H9 (cell line): ENCODE data around the gene RBFA. TPM values are rescaled to one million over a fixed set of nuclear protein-coding genes. Genes with fewer than 3 reads are reported as not detected.

ENCODE experiments used
- DNase-seq: peaks from one replicate; pipeline ENCODE4 v3.0.0-alpha.2; 2017
- H2AFZ ChIP-seq: one replicate; pipeline ENCODE4 v1.6.1; 2013; ENCODE audit warnings: mild to moderate bottlenecking, low read length, control low read depth, moderate library complexity
- H2AK5ac ChIP-seq: 2 replicates; pipeline ENCODE4 v1.6.1; 2013; ENCODE audit warnings: low read length, control low read depth, mixed read lengths; ENCODE audit not compliant: insufficient read length
- H2BK120ac ChIP-seq: one replicate; pipeline ENCODE4 v1.6.1; 2013; ENCODE audit warnings: low read depth, mild to moderate bottlenecking, low read length, control low read depth, inconsistent platforms; ENCODE audit not compliant: poor library complexity, severe bottlenecking
- H2BK12ac ChIP-seq: 2 replicates; pipeline ENCODE4 v1.6.1; 2013; ENCODE audit warnings: low read length, control low read depth, mixed read lengths, low read depth; ENCODE audit not compliant: insufficient read length
- H2BK15ac ChIP-seq: 2 replicates; pipeline ENCODE4 v1.6.1; 2013; ENCODE audit warnings: low read depth, low read length, control low read depth
- H2BK20ac ChIP-seq: one replicate; pipeline ENCODE4 v1.6.1; 2013; ENCODE audit warnings: low read depth, mild to moderate bottlenecking, low read length, control low read depth, inconsistent platforms; ENCODE audit not compliant: poor library complexity, severe bottlenecking
- H2BK5ac ChIP-seq: 2 replicates; pipeline ENCODE4 v1.6.1; 2013; ENCODE audit warnings: low read length, control low read depth, mixed read lengths; ENCODE audit not compliant: insufficient read length
- H3K14ac ChIP-seq: 2 replicates; pipeline ENCODE4 v1.6.1; 2013; ENCODE audit warnings: low read length, control low read depth; ENCODE audit not compliant: insufficient read depth
- H3K18ac ChIP-seq: 2 replicates; pipeline ENCODE4 v1.6.1; 2013; ENCODE audit warnings: low read depth, mild to moderate bottlenecking, mixed read lengths, low read length, control low read depth; ENCODE audit not compliant: insufficient read length
- H3K23ac ChIP-seq: 2 replicates; pipeline ENCODE4 v1.6.1; 2013; ENCODE audit warnings: low read length, control low read depth, mixed read lengths, low read depth; ENCODE audit not compliant: insufficient read length
- H3K23me2 ChIP-seq: 2 replicates; pipeline ENCODE4 v1.6.1; 2013; ENCODE audit warnings: low read depth, mild to moderate bottlenecking, mixed read lengths, low read length, control low read depth; ENCODE audit not compliant: insufficient read length, poor library complexity, severe bottlenecking
- H3K27ac ChIP-seq: 2 replicates; pipeline ENCODE4 v1.5.1; 2013; ENCODE audit warnings: low read length, control low read depth, mixed read lengths, low read depth; ENCODE audit not compliant: insufficient read length
- H3K27me3 ChIP-seq: 2 replicates; pipeline ENCODE4 v1.6.1; 2013; ENCODE audit warnings: low read length, control low read depth, inconsistent platforms; ENCODE audit not compliant: insufficient read depth
- H3K4ac ChIP-seq: 2 replicates; pipeline ENCODE4 v1.6.1; 2013; ENCODE audit warnings: low read depth, mild to moderate bottlenecking, control low read depth, inconsistent platforms, low read length, moderate library complexity
- H3K4me1 ChIP-seq: 2 replicates; pipeline ENCODE4 v1.6.1; 2013; ENCODE audit warnings: low read length, control low read depth, inconsistent platforms; ENCODE audit not compliant: insufficient read depth
- H3K4me2 ChIP-seq: 2 replicates; pipeline ENCODE4 v1.6.1; 2013; ENCODE audit warnings: low read length, control low read depth, mixed read lengths; ENCODE audit not compliant: insufficient read length, insufficient read depth
- H3K56ac ChIP-seq: 2 replicates; pipeline ENCODE4 v1.6.1; 2013; ENCODE audit warnings: low read depth, mild to moderate bottlenecking, mixed read lengths, low read length, control low read depth; ENCODE audit not compliant: insufficient read length
- H3K79me1 ChIP-seq: 2 replicates; pipeline ENCODE4 v1.6.1; 2013; ENCODE audit warnings: low read depth, mild to moderate bottlenecking, moderate library complexity, low read length, control low read depth, inconsistent platforms; ENCODE audit not compliant: insufficient read depth, poor library complexity, severe bottlenecking
- H3K79me2 ChIP-seq: 2 replicates; pipeline ENCODE4 v1.6.1; 2013; ENCODE audit warnings: low read length, control low read depth, inconsistent platforms; ENCODE audit not compliant: insufficient read depth
- H3K9ac ChIP-seq: 2 replicates; pipeline ENCODE4 v1.6.1; 2013; ENCODE audit warnings: low read length, control low read depth, mixed read lengths; ENCODE audit not compliant: insufficient read length; ENCODE audit errors: extremely low read depth
- H3K9me3 ChIP-seq: one replicate; pipeline ENCODE4 v1.6.1; 2013; ENCODE audit warnings: low read depth, low read length, inconsistent platforms; ENCODE audit not compliant: control insufficient read depth
- H3T11ph ChIP-seq: one replicate; pipeline ENCODE4 v1.6.1; 2013; ENCODE audit warnings: mild to moderate bottlenecking, low read length, control low read depth, inconsistent platforms
- H4K20me1 ChIP-seq: one replicate; pipeline ENCODE4 v1.6.1; 2013; ENCODE audit not compliant: control insufficient read depth, insufficient read length, insufficient read depth
- H4K5ac ChIP-seq: 2 replicates; pipeline ENCODE4 v1.6.1; 2013; ENCODE audit warnings: low read depth, mild to moderate bottlenecking, mixed read lengths, low read length, control low read depth; ENCODE audit not compliant: insufficient read length
- H4K8ac ChIP-seq: replicated peaks from 2 replicates; pipeline ENCODE4 v1.6.1; 2013; ENCODE audit warnings: low read length, control low read depth, mixed read lengths, low read depth; ENCODE audit not compliant: insufficient read length
- H4K91ac ChIP-seq: 2 replicates; pipeline ENCODE4 v1.6.1; 2013; ENCODE audit warnings: low read depth, mild to moderate bottlenecking, moderate library complexity, mixed read lengths, low read length, control low read depth; ENCODE audit not compliant: insufficient read length
- H3K27ac Mint-ChIP-seq, 3 experiments: 2 replicates in 2 of 3; 3 replicates in 1 of 3; pipeline ENCODE4 v1.8.0; 2020 to 2021; ENCODE audit warnings: mixed read lengths in 3 of 3, mild to moderate bottlenecking in 1 of 3, moderate library complexity in 1 of 3
- H3K27me3 Mint-ChIP-seq: 2 replicates; pipeline ENCODE4 v1.8.0; 2021; ENCODE audit warnings: low read depth, mild to moderate bottlenecking, moderate library complexity, mixed read lengths
- H3K36me3 Mint-ChIP-seq, 3 experiments: 2 replicates in 2 of 3; 3 replicates in 1 of 3; pipeline ENCODE4 v1.8.0; 2020 to 2021; ENCODE audit warnings: low read depth in 3 of 3, mixed read lengths in 3 of 3; ENCODE audit not compliant: insufficient read depth in 1 of 3
- H3K4me1 Mint-ChIP-seq, 2 experiments: 2 replicates each; pipeline ENCODE4 v1.8.0; 2020; ENCODE audit warnings: mixed read lengths in 2 of 2
- H3K4me3 Mint-ChIP-seq, 2 experiments: 2 replicates in 1 of 2; 3 replicates in 1 of 2; pipeline ENCODE4 v1.8.0; 2020 to 2021; ENCODE audit warnings: mild to moderate bottlenecking in 2 of 2, mixed read lengths in 2 of 2, moderate library complexity in 1 of 2
- H3K9me3 Mint-ChIP-seq, 2 experiments: 2 replicates in 1 of 2; 3 replicates in 1 of 2; pipeline ENCODE4 v1.8.0; 2020; ENCODE audit warnings: mild to moderate bottlenecking in 2 of 2, mixed read lengths in 2 of 2, moderate library complexity in 1 of 2
- WGBS: extraction: QIAGEN DNeasy Blood & Tissue Kit; methylation state at CpG from one replicate; pipeline ENCODE4 v1.1.7; 2013; ENCODE audit warnings: missing lambda C conversion rate, low lambda C conversion rate, mixed read lengths; ENCODE audit not compliant: insufficient read length; ENCODE audit errors: extremely low coverage; 5-methylcytosine and 5-hydroxymethylcytosine counted together
- total RNA-seq: library from RNA; stranded (reverse); gene quantifications from 2 replicates; pipeline ENCODE4 v1.2.1, GENCODE V29; 2021
- TF ChIP-seq, protein P1 (sequence below): fragments of 200-600 bp; sonication (generic); conservative IDR thresholded peaks from 3 replicates; pipeline ENCODE4 v1.8.0; 2021; ENCODE audit warnings: antibody characterized with exemption, mild to moderate bottlenecking

Gene RBFA
- total RNA-seq, 1 experiment from 2014 or later = 42.5 TPM

GRCh38 chr18:80000877-80001276 is 33.4 kb upstream of the RBFA start:
- H3K79me1 ChIP-seq = no peaks in the 10 kb centered on the region
- no peaks in the 10 kb centered on the region for H3K4me1 ChIP-seq
- Mint-ChIP-seq H3K4me1 (peaks cover 0 to 6% of the 10 kb centered on the region in 2 experiments; a peak in 1 of 4 replicates), H3K27me3 (peaks cover 9% of the 10 kb centered on the region), H3K27ac (no peak overlapping the region), H3K36me3 (peaks cover 7 to 10% (median 8%) of the 10 kb centered on the region in 3 experiments), H3K4me3 (no peak overlapping the region), H3K9me3 (peaks cover 28 to 36% of the 10 kb centered on the region in 2 experiments)
- no peak overlapping the region for H2AFZ ChIP-seq
- no peak overlapping the region for H3K4ac ChIP-seq
- no peak for DNase-seq
- no peak overlapping the region for H3K4me2 ChIP-seq
- no peak overlapping the region for H3T11ph ChIP-seq
- H2BK20ac ChIP-seq = no peak overlapping the region
- H3K23me2 ChIP-seq = no peaks in the 10 kb centered on the region
- no peak overlapping the region for H3K9ac ChIP-seq
- H2BK120ac ChIP-seq = no peak overlapping the region
- H3K79me2 ChIP-seq = no peaks in the 10 kb centered on the region
- no peak overlapping the region for H2AK5ac ChIP-seq
- no peak overlapping the region for H4K8ac ChIP-seq
- TF ChIP-seq, protein P1, sequence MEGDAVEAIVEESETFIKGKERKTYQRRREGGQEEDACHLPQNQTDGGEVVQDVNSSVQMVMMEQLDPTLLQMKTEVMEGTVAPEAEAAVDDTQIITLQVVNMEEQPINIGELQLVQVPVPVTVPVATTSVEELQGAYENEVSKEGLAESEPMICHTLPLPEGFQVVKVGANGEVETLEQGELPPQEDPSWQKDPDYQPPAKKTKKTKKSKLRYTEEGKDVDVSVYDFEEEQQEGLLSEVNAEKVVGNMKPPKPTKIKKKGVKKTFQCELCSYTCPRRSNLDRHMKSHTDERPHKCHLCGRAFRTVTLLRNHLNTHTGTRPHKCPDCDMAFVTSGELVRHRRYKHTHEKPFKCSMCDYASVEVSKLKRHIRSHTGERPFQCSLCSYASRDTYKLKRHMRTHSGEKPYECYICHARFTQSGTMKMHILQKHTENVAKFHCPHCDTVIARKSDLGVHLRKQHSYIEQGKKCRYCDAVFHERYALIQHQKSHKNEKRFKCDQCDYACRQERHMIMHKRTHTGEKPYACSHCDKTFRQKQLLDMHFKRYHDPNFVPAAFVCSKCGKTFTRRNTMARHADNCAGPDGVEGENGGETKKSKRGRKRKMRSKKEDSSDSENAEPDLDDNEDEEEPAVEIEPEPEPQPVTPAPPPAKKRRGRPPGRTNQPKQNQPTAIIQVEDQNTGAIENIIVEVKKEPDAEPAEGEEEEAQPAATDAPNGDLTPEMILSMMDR = no peak
- no peaks in the 10 kb centered on the region for H3K27me3 ChIP-seq
- H4K91ac ChIP-seq = no peak overlapping the region
- H3K23ac ChIP-seq = no peak overlapping the region
- H3K56ac ChIP-seq = no peak overlapping the region
- no peak overlapping the region for H2BK5ac ChIP-seq
- H4K20me1 ChIP-seq = no peaks in the 10 kb centered on the region
- no peaks in the 10 kb centered on the region for H3K9me3 ChIP-seq
- WGBS = no CpG with 5 or more reads among the region's 3 CpGs
- H3K27ac ChIP-seq = no peak overlapping the region
- H2BK15ac ChIP-seq = no peak overlapping the region
- no peak overlapping the region for H3K18ac ChIP-seq
- H3K14ac ChIP-seq = no peak overlapping the region
- H2BK12ac ChIP-seq = no peak overlapping the region
- no peak overlapping the region for H4K5ac ChIP-seq
